Activated CD8-positive, alpha-beta memory T cell treated with anti-CD3 and anti-CD28 coated beads, Interleukin-2, amount 50 U/mL, for 24 hours (primary cell): ENCODE results near the gene MEI4.
"Not testable (repeated sequence)": the region's sequence is repeated elsewhere in the genome, so short reads cannot be mapped to it uniquely, and the experiment has no call there.

Experiments used
- DNase-seq: peaks from one replicate; pipeline ENCODE4 v3.0.0-alpha.2; 2020; ENCODE audit errors: extremely low read depth

Gene MEI4

DNA sequence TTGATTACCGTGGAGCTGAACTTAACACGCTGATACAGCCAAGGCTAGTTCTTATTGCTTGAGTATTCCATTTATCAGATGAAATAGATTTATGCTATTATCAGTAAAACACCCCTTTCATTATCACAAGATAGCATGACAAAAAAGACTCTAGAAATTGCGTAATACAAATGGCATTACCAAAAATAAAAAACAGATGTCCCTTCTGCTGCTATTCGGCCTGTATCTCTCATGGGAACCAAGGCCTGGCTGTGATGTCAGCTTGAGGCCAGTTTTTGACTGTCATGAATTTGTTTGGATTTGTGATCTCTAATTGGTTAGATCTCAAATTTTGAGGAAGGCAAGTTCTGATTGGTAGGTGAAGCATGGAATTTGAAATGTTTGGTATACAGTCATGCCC, 25.2 kb downstream of the MEI4 start:
- no peak for DNase-seq

DNA sequence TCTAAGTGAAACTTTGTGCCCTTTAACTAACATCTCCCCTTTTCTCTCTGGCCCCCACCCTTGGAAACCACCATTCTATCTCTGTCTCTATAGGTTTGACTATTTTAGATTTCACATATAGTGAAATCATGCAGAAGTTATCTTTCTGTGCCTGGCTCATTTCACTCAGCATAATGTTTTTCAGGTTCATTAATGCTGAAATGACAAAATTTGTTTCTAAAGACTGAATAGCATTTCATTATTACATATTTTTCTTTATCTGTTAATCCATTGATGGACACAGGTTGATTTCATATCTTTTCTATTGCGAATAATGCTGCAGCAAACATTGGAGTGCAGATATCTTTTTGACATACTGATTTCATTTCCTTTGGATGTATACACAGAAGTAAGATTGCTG, 30.7 kb downstream of the MEI4 start:
- no peak for DNase-seq

- DNase-seq: no peak
These were observed 34.1 kb downstream of the MEI4 start for GRCh38 chr6:77686931-77687330.

DNA sequence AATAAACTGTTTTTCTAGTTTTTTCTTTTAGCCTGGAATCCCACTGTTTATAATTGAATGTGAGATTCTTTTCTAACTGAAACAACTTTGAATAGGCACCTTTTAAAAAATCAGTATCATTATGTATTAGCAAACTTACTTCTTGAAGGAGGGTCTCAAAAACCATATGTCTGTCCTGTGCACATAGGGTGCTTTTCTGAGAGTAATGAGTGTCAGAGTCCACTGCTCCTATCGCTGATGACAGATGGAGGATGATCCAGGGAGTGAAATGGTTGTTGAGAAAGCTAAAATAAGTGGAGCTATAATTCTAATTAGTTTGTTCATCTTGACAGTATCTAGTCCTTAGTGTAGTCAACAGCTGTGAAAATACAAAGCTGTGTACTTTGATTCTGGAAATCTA, 35.8 kb downstream of the MEI4 start:
- DNase-seq: no peak

- DNase-seq: not testable (repeated sequence)
These were observed 47.3 kb downstream of the MEI4 start for GRCh38 chr6:77700095-77700494.

GRCh38 chr6:77707603-77708002, 54.8 kb downstream of the MEI4 start:
- no peak for DNase-seq

- DNase-seq: no peak
These were observed 62.7 kb downstream of the MEI4 start for GRCh38 chr6:77715588-77715987.

DNA sequence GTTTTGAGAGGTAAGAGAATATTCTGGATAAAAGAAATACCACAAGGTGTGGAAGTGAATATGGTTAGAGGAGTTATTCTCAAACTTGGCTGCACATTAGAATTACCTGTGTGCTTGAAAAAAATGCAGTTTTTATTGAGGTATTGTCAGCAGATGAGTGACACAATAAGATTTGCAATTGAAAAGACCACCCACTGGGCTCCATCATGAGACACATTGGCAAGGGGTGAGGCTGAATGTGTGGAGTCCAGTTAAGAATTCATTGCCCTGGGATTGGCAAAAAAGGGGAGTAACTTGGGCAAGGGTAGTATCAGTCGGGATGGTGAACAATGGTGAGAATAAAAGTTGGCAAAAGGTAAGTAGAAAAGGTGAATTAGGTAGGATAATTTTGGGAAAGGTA, 63.5 kb downstream of the MEI4 start:
- DNase-seq: no peak

DNA sequence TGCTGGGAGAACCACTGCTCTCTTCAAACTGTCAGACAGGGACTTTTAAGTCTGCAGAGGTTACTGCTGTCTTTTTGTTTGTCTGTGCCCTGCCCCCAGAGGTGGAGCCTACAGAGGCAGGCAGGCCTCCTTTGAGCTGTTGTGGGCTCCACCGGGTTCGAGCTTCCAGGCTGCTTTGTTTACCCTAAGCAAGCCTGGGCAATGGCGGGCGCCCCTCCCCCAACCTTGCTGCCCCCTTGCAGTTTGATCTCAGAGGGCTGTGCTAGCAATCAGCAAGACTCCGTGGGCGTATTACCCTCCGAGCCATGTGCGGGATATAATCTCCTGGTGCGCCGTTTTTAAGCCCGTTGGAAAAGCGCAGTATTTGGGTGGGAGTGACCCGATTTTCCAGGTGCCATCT, 83.2 kb downstream of the MEI4 start:
- DNase-seq: not testable (repeated sequence)

DNA sequence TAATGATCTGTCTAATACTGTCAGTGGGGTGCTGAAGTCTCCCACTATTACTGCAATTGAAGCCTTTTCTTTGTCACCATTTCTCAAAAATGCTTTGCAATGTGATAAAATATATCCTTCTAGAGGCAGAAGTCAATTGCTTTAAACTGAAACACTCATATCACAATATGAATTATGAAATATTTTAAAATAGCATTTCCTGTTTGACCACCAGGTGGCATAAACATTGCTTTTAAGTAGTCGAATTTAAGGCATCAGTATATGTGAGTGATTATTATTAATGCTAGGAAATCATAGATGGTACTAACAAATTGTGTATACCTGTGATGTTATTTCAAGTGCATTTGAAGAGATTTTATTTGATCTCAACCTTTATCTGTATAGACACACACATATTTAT, 87.5 kb downstream of the MEI4 start:
- no peak for DNase-seq

- DNase-seq: not testable (repeated sequence)
These were observed 99.3 kb downstream of the MEI4 start for GRCh38 chr6:77752156-77752555.

GRCh38 chr6:77762386-77762785, 109.5 kb downstream of the MEI4 start:
- DNase-seq: no peak

GRCh38 chr6:77763124-77763523, 110.3 kb downstream of the MEI4 start:
- DNase-seq: no peak

- DNase-seq: no peak
These were observed 111.5 kb downstream of the MEI4 start for GRCh38 chr6:77764364-77764763.

DNA sequence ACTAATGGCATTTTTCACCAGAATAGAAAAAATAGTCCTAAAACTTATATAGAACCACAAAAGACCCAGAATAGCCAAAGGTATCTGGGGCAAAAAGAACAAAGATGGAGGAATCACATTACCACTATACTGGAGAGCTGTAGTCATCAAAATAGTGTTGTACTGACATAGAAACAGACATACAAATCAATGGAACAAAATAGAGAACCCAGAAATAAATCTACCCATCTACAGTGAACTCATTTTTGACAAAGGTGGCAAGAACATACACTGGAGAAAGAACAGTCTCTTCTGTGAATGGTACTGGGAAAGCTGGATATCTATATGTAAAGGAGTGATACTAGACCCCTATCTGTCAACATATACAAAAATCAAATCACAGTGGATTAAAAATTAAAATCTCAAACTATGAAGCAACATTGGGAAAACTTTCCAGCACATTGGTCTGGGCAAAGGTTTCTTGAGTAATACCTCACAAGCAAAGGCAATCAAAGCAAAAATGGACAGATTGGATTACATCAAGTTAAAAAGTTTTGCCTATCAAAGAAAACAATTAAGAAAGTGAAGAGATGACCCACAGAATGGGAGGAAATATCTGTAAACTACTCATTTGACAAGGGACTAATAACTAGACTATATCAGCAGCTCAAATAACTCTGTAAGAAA, 120.5 kb downstream of the MEI4 start:
- DNase-seq: no peak

DNA sequence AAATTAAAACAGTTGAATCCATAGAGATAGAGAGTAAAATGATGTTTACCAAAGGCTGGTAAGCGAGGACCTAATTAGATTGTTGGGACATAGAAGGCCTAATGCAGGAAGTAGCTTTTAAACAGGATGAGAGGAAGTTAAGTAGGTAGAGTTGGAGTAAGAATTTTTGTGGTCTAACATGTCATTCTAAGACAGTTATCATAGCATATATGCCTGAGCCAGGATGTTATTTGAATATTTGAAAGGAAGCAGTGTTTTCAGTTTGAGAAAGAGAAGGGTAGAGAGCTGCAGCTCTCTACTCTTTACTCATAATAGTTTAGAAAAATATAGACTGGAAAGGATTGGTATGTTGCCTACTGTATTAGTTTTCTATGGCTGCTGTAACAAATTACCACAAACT, 121.6 kb downstream of the MEI4 start:
- DNase-seq: no peak

DNA sequence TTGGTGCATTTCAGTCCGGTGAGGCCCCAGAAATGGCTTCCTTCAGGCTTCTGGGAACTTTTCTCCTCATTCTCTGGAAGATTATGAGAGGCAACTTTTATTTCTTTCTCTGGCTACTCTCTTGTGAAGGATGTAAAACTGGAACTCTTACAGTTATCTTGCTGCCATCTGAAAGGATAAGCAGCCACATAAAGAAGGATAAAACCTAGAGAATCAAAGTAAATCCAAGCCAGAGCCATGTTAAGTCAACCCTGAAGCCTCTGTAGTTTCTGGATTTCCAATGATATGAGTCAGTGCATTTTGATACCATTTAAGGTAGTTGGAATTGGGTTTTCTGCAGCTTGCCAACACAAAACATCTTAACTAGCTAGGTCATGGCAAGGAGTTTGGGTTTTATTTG, 123.6 kb downstream of the MEI4 start:
- no peak for DNase-seq

DNA sequence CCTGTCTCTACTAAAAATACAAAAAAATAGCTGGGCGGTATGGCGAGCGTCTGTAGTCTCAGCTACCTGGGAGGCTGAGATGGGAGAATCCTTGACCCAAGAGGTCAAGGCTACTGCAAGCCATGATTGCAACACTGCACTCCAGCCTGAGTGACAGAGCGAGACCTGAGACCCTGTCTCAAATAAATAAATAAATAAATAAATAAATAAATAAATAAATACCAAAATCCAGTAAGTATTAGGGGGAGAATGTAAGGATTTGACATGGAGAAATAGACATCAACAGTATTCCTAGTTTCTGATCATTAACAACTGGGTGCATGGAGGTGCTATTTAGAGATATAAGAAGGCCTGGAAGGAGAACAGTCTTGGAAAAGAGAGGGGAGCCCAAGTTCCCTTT, 125.7 kb downstream of the MEI4 start:
- no peak for DNase-seq

DNA sequence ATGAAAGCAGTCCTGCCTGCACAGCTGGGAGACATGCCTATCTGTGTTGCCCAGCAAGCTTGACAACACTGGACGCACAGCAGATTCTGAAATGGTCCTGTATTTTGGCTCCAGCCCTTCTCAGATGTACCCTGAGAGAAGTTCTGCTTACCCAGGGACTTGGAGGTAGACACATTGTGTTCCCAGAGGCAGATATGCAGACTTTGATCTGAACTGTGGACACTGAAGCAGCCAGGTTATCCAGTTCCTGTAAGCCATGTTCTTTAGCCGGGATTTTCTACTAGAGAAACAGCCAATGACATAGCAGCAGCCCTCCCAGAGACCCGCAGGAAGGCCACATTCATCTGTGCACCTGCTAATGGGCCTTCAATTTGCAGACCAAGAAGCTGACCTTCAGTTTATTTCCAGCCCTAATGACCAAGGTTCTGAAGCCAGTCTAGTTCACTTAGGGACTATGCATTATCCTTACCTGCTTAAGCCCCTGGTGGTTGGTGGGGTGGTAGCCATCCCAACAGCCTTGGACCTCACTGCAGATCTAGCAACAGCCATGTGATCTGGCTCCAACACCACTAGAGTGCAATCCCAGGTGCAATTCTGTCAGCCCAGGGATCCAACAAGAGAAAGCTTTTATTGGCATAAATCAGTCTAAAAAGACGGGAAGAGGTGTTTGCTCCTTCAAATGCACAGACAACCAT, 134.2 kb downstream of the MEI4 start:
- no peak for DNase-seq

GRCh38 chr6:77796824-77797809, 144.3 kb downstream of the MEI4 start:
- no peak for DNase-seq

DNA sequence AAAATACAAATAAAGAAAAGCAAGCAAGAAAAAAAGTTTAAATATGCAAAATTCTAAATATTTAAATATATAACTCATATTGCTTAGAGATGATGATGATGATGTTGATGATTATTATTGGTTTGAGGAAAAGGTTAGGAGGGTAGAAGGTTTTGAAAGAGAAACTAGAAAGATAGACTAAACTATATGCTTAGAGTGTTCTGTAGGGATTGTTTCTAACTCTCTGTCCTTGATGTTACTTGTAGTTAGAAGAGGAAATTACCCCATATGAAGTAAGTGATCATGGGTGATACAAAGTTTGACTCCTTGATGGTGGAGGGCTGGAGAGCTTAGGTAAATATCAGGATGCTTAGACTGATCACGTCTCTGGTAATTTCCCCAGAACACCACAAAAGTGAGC, 159.5 kb downstream of the MEI4 start:
- DNase-seq: no peak

DNA sequence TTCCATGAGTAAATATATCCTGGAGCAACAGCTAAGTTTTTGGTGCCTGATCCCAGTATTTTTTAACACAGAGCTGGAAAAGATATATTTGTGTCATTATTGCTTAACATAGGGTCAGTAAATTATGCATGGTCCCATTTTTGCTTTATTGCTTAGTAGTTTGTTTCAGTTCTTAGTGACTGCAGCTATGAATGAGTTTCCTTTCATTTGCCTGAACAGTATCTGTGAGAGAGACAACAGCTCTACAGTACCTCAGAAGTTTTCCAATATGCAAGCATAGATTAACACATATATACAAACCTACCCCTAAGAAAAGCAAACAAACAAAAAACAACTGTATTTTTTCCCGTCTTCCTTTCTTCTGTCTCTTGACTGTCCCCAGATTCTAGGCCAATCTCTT, 160.3 kb downstream of the MEI4 start:
- no peak for DNase-seq

DNA sequence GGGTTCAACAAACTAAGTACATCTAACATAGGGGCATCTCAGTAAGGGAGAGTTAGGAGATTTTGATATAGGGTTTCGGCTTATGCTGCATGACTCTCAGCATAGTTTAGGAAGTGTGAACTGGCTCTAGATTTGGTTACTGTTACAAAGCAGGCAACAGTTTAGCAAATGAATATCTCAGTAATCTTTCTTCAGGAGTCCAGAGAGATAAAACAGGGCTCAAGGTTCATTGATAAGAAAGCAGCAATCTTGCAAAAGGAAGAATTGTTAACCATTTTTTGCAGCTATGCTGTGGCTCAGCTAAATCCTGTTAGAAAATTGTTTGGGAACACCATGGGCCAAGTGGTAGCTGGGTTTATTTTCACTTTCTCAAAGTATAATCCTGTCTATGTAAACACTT, 161.3 kb downstream of the MEI4 start:
- no peak for DNase-seq
